ENCODE results near the gene KCNMA1.
A peak's percentile ranks its signal among the peaks of the same experiment; 100 is the strongest.

KCNMA1 gene

GRCh38 chr10:77034795-77035194 is 602.8 kb downstream of the KCNMA1 start:
- no peak for DNase-seq (ENCODE audit: low read depth)
- TF ChIP-seq CTCF (conservative IDR thresholded peaks at IDR 0.05; ENCODE audit: low read depth, low read length) = no peak
- no peak overlapping the region for H3K4me3 ChIP-seq (ENCODE audit: low read length)

GRCh38 chr10:77034240-77034639 is 603.4 kb downstream of the KCNMA1 start:
- H3K4me3 ChIP-seq (ENCODE audit: low read length) = no peak overlapping the region
- no peak for TF ChIP-seq CTCF (conservative IDR thresholded peaks at IDR 0.05; ENCODE audit: low read depth, low read length)
- no peak for DNase-seq (ENCODE audit: low read depth)

- no peak overlapping the region for H3K4me3 ChIP-seq (ENCODE audit: low read length)
- no peak for TF ChIP-seq CTCF (conservative IDR thresholded peaks at IDR 0.05; ENCODE audit: low read depth, low read length)
- no peak for DNase-seq (ENCODE audit: low read depth)
These were observed 605.4 kb downstream of the KCNMA1 start for GRCh38 chr10:77032188-77032570.

GRCh38 chr10:77031531-77032187 is 605.9 kb downstream of the KCNMA1 start:
- no peak for TF ChIP-seq CTCF (conservative IDR thresholded peaks at IDR 0.05; ENCODE audit: low read depth, low read length)
- DNase-seq (ENCODE audit: low read depth) = no peak
- H3K4me3 ChIP-seq (ENCODE audit: low read length) = no peak overlapping the region

- H3K4me3 ChIP-seq (ENCODE audit: low read length) = no peak overlapping the region
- TF ChIP-seq CTCF (conservative IDR thresholded peaks at IDR 0.05; ENCODE audit: low read depth, low read length) = no peak
- no peak for DNase-seq (ENCODE audit: low read depth)
These were observed 606.6 kb downstream of the KCNMA1 start for GRCh38 chr10:77030974-77031373.

GRCh38 chr10:77029777-77030717 is 607.6 kb downstream of the KCNMA1 start:
- no peak overlapping the region for H3K4me3 ChIP-seq (ENCODE audit: low read length)
- peak; percentile 7 for DNase-seq (ENCODE audit: low read depth)
- no peak for TF ChIP-seq CTCF (conservative IDR thresholded peaks at IDR 0.05; ENCODE audit: low read depth, low read length)

Measured in retinal pigment epithelial cell (primary cell).